A549 (cell line): Measurements from ENCODE around the gene PPFIA2.

Source experiments
- CEBPB ChIP-seq, 2 experiments: fragments of >200 bp in 1 of 2; sonication (Bioruptor Twin) in 1 of 2; formaldehyde crosslinking in 1 of 2; IDR thresholded peaks; 2 replicates each; pipeline ENCODE4 v1.6.1; 2012 to 2016
- CTCF ChIP-seq: fragments of >200 bp; sonication (Bioruptor Twin); formaldehyde crosslinking; IDR thresholded peaks from 3 replicates; pipeline ENCODE4 v1.5.1; 2016
- NR3C1 ChIP-seq: fragments of >200 bp; sonication (Bioruptor Twin); formaldehyde crosslinking; IDR thresholded peaks from 3 replicates; pipeline ENCODE4 v1.6.1; 2017

GRCh38 chr12:81572411-81572810 lies 186.7 kb downstream of the PPFIA2 start:
- TF ChIP-seq CTCF (no peak), NR3C1 (no peak), CEBPB (IDR thresholded peaks at IDR 0.05) (no peak)
